Mammary epithelial cell (primary cell): ENCODE results near the gene PCDHGB5.
"Not testable (repeated sequence)": the region's sequence is repeated elsewhere in the genome, so short reads cannot be mapped to it uniquely, and the experiment has no call there.

ENCODE experiments used
- CTCF ChIP-seq, 2 donors: IDR thresholded peaks in 1 of 2; conservative IDR thresholded peaks in 1 of 2; 2 replicates each; pipeline ENCODE4 v1.5.1; 2011 to 2012; ENCODE audit warnings: inconsistent platforms in 2 of 2, low read length in 2 of 2, mild to moderate bottlenecking in 2 of 2, control low read depth in 1 of 2, low read depth in 1 of 2; ENCODE audit not compliant: insufficient read depth in 1 of 2; ENCODE audit errors: extremely low read depth in 1 of 2
- EZH2 ChIP-seq: IDR thresholded peaks from 2 replicates; pipeline ENCODE4 v1.6.1; 2012; ENCODE audit warnings: low read length, inconsistent platforms, borderline replicate concordance

- not testable (repeated sequence) for TF ChIP-seq CTCF (conservative IDR thresholded peaks at IDR 0.05 in 1 of 2, IDR thresholded peaks at IDR 0.05 in 1 of 2; ENCODE audit: extremely low read depth in 1 of 2, insufficient read depth in 1 of 2, low read depth in 1 of 2, low read length in 2 of 2); EZH2
Observed at GRCh38 chr5:141414548-141415274, 17.0 kb downstream of the PCDHGB5 start.
